GM23338 (cell line): ENCODE data around the gene RABL3. TPM values are rescaled to one million over a fixed set of nuclear protein-coding genes. Genes with fewer than 3 reads are reported as not detected.
"Not testable (repeated sequence)": the region's sequence is repeated elsewhere in the genome, so short reads cannot be mapped to it uniquely, and the experiment has no call there.

Source experiments
- ATAC-seq: fragments of 200-7000 bp; cut with Tn5 transposase; 3 replicates; pipeline ENCODE4 v1.9.1; 2020
- DNase-seq: peaks from one replicate; pipeline ENCODE4 v3.0.0-alpha.2; 2015; ENCODE audit warnings: low spot score
- H2AFZ ChIP-seq: fragments of 200-600 bp; sonication (generic); 2 replicates; pipeline ENCODE4 v1.8.0; 2016; ENCODE audit warnings: antibody characterized with exemption, mild to moderate bottlenecking, moderate library complexity
- H3F3A ChIP-seq: fragments of 200-600 bp; sonication (generic); replicated peaks from 2 replicates; pipeline ENCODE4 v1.8.0; 2017; ENCODE audit warnings: antibody characterized with exemption, mixed run types, low read depth
- H3K27ac ChIP-seq: fragments of 200-600 bp; sonication (generic); 2 replicates; pipeline ENCODE4 v1.6.1; 2016; ENCODE audit warnings: low read depth
- H3K27me3 ChIP-seq: fragments of 200-600 bp; sonication (generic); 2 replicates; pipeline ENCODE4 v1.8.0; 2016; ENCODE audit warnings: mild to moderate bottlenecking, mixed run types, moderate library complexity; ENCODE audit not compliant: insufficient read depth
- H3K36me3 ChIP-seq: fragments of 200-600 bp; sonication (generic); 2 replicates; pipeline ENCODE4 v1.8.0; 2016; ENCODE audit warnings: mild to moderate bottlenecking; ENCODE audit not compliant: insufficient read depth
- H3K4me1 ChIP-seq: fragments of 200-600 bp; sonication (generic); 2 replicates; pipeline ENCODE4 v1.8.0; 2016; ENCODE audit warnings: mild to moderate bottlenecking, moderate library complexity; ENCODE audit not compliant: insufficient read depth
- H3K4me2 ChIP-seq: fragments of 200-600 bp; sonication (generic); 2 replicates; pipeline ENCODE4 v1.7.1; 2017; ENCODE audit warnings: mixed run types
- H3K4me3 ChIP-seq: fragments of 200-600 bp; sonication (generic); 2 replicates; pipeline ENCODE4 v1.6.1; 2016; ENCODE audit warnings: mixed run types
- H3K79me2 ChIP-seq: fragments of 200-600 bp; sonication (generic); replicated peaks from 2 replicates; pipeline ENCODE4 v1.8.0; 2017; ENCODE audit warnings: mild to moderate bottlenecking; ENCODE audit not compliant: insufficient read depth
- H3K9me2 ChIP-seq: fragments of 200-600 bp; sonication (generic); 2 replicates; pipeline ENCODE4 v1.8.0; 2017; ENCODE audit not compliant: insufficient read depth
- H4K20me1 ChIP-seq: fragments of 200-600 bp; sonication (generic); replicated peaks from 2 replicates; pipeline ENCODE4 v1.8.0; 2017; ENCODE audit warnings: mild to moderate bottlenecking; ENCODE audit not compliant: insufficient read depth
- H3K27ac Mint-ChIP-seq: 2 replicates; pipeline ENCODE4 v1.8.0; 2020; ENCODE audit warnings: inconsistent platforms, mild to moderate bottlenecking, moderate library complexity, mixed read lengths
- H3K27me3 Mint-ChIP-seq: 3 replicates; pipeline ENCODE4 v1.8.0; 2022; ENCODE audit warnings: low read depth, mild to moderate bottlenecking, moderate library complexity, mixed read lengths, inconsistent platforms; ENCODE audit not compliant: insufficient read depth, poor library complexity
- H3K36me3 Mint-ChIP-seq: 3 replicates; pipeline ENCODE4 v1.8.0; 2021; ENCODE audit warnings: low read depth, mild to moderate bottlenecking, inconsistent platforms, moderate library complexity, mixed read lengths
- H3K4me1 Mint-ChIP-seq: 3 replicates; pipeline ENCODE4 v1.8.0; 2020; ENCODE audit warnings: mild to moderate bottlenecking, inconsistent platforms, mixed read lengths
- H3K4me3 Mint-ChIP-seq: 3 replicates; pipeline ENCODE4 v1.8.0; 2021; ENCODE audit warnings: moderate library complexity, mild to moderate bottlenecking, inconsistent platforms, mixed read lengths
- H3K9me3 Mint-ChIP-seq: 3 replicates; pipeline ENCODE4 v1.8.0; 2020; ENCODE audit warnings: moderate library complexity, mild to moderate bottlenecking, inconsistent platforms, mixed read lengths
- CREB1 ChIP-seq: fragments of 250-450 bp; sonication (Bioruptor Pico); IDR thresholded peaks from 2 replicates; pipeline ENCODE4 v1.5.0; 2020; ENCODE audit warnings: low read depth, mild to moderate bottlenecking, moderate library complexity
- CTCF ChIP-seq, 2 experiments: fragments of 200-600 bp in 1 of 2; sonication (generic) in 1 of 2; conservative IDR thresholded peaks; 2 replicates each; pipeline versions ENCODE4 v1.5.1 to v1.6.1; 2016 to 2017; ENCODE audit warnings: antibody characterized with exemption in 2 of 2, low read depth in 2 of 2, mild to moderate bottlenecking in 2 of 2, moderate library complexity in 1 of 2
- EZH2phosphoT487 ChIP-seq: fragments of 200-600 bp; sonication (generic); IDR thresholded peaks from one replicate; pipeline ENCODE4 v1.8.1; 2018; ENCODE audit warnings: antibody characterized with exemption; ENCODE audit not compliant: unreplicated experiment
- JUNB ChIP-seq: IDR thresholded peaks from one replicate; pipeline ENCODE4 v1.6.1; 2016; ENCODE audit warnings: antibody characterized with exemption; ENCODE audit not compliant: unreplicated experiment
- NANOG ChIP-seq: IDR thresholded peaks from 2 replicates; pipeline ENCODE4 v1.6.1; 2016; ENCODE audit warnings: antibody characterized with exemption, borderline replicate concordance
- POLR2AphosphoS5 ChIP-seq: IDR thresholded peaks from 2 replicates; pipeline ENCODE4 v1.6.1; 2016; ENCODE audit warnings: antibody characterized with exemption, low read depth
- REST ChIP-seq: IDR thresholded peaks from one replicate; pipeline ENCODE4 v1.6.1; 2018; ENCODE audit warnings: antibody characterized with exemption; ENCODE audit not compliant: unreplicated experiment
- ZNF331 ChIP-seq: fragments of 250-450 bp; sonication (Bioruptor Pico); IDR thresholded peaks from 2 replicates; pipeline ENCODE4 v1.5.0; 2020; ENCODE audit warnings: low read depth, mild to moderate bottlenecking, moderate library complexity
- ZNF462 ChIP-seq: fragments of 250-450 bp; sonication (Bioruptor Pico); IDR thresholded peaks from 2 replicates; pipeline ENCODE4 v1.5.0; 2020; ENCODE audit warnings: mild to moderate bottlenecking, moderate library complexity
- polyA plus RNA-seq: library from polyadenylated mRNA; unstranded; fragments of >200 nt; fragmentation: Nextera tagmentation; extraction: Ambion mirVana; gene quantifications from 2 replicates; pipeline ENCODE4 v1.2.1, GENCODE V29; 2016
- total RNA-seq: library from RNA; depleted of rRNA; stranded (reverse); fragments of >200 nt; shearing (Covaris generic); gene quantifications from 2 replicates; pipeline ENCODE4 v1.2.3, GENCODE V29; 2014

The RABL3 gene
- total and polyA plus RNA-seq, 2 experiments from 2014 or later: 7.8 to 9.8 TPM

GRCh38 chr3:120677193-120677592, 65.1 kb downstream of the RABL3 start:
- ATAC-seq (peak; percentile 5; the same call in 2 of the 3 replicates), DNase-seq (peak; percentile 22)
- peak; percentile 20; the same call in 1 of the 2 replicates for TF ChIP-seq NANOG
- TF ChIP-seq ZNF462: 0 out of 2 replicates have a peak, but pooled peaks have one; percentile 10
- Mint-ChIP-seq H3K4me1 (peaks cover 73% of the 10 kb centered on the region), H3K36me3 (peaks cover 14% of the 10 kb centered on the region), H3K27ac (peak overlapping the region; percentile 99), H3K4me3 (0 out of 3 replicates have a peak overlapping the region, but pooled peaks have one; percentile 38)
- not testable (repeated sequence) for H3K36me3 ChIP-seq, H3K79me2 ChIP-seq, H2AFZ ChIP-seq, H4K20me1 ChIP-seq, H3F3A ChIP-seq, H3K9me3 Mint-ChIP-seq, H3K27me3 ChIP-seq, H3K27me3 Mint-ChIP-seq, H3K4me3 ChIP-seq
- Histone ChIP-seq H3K9me2 (peaks cover 14% of the 10 kb centered on the region; the same call in 1 of the 2 replicates), H3K27ac (peak overlapping the region; percentile 98), H3K4me1 (peaks cover 39% of the 10 kb centered on the region), H3K4me2 (peak overlapping the region; percentile 55)

GRCh38 chr3:120673116-120673515, 69.2 kb downstream of the RABL3 start:
- H3K27ac ChIP-seq: no peak overlapping the region
- H3K79me2 ChIP-seq: no peaks in the 10 kb centered on the region
- H3K4me2 ChIP-seq: no peak overlapping the region
- H3K9me2 ChIP-seq: peaks cover 8% of the 10 kb centered on the region; the same call in 1 of the 2 replicates
- H3K36me3 ChIP-seq: no peaks in the 10 kb centered on the region
- 0 out of 2 replicates have a peak, but pooled peaks cover 4% of the 10 kb centered on the region for H3F3A ChIP-seq
- no peak for DNase-seq
- no peak for ATAC-seq
- no peaks in the 10 kb centered on the region for H3K9me3 Mint-ChIP-seq
- no peaks in the 10 kb centered on the region for H3K27me3 ChIP-seq
- H2AFZ ChIP-seq: no peak overlapping the region
- H3K27me3 Mint-ChIP-seq: no peaks in the 10 kb centered on the region
- H3K4me3 ChIP-seq: no peak overlapping the region
- peaks cover 15% of the 10 kb centered on the region for H3K4me1 ChIP-seq
- H3K36me3 Mint-ChIP-seq: peaks cover 3% of the 10 kb centered on the region; the same call in 1 of the 3 replicates
- H3K4me1 Mint-ChIP-seq: peaks cover 43% of the 10 kb centered on the region
- H4K20me1 ChIP-seq: no peaks in the 10 kb centered on the region
- no peak overlapping the region for H3K4me3 Mint-ChIP-seq
- no peak overlapping the region for H3K27ac Mint-ChIP-seq
- TF ChIP-seq EZH2phosphoT487 (no peak), ZNF331 (no peak), JUNB (no peak), CREB1 (CRISPR knock-in tag) (no peak), CTCF (conservative IDR thresholded peaks at IDR 0.05; ENCODE audit: low read depth in 2 of 2) (no peak), REST (no peak), POLR2AphosphoS5 (no peak)
